Stimulated activated naive B cell treated with anti-CD40 and anti-IgM and Interleukin-4, amounts not matched to agents 10 μg/mL and 1 μg/mL and 100 μg/mL, for 72 hours (primary cell): ENCODE measurements around the gene COMP.

ENCODE experiments used
- ATAC-seq, 2 donors: fragments of 150-1000 bp; cut with Tn5 transposase; replicated peaks; 2 replicates each; pipeline ENCODE4 v1.10.0; 2021; ENCODE audit warnings: moderate library complexity in 1 of 2
- DNase-seq: peaks from one replicate; pipeline ENCODE4 v3.0.0; 2021
- H3K27ac Mint-ChIP-seq: one replicate; pipeline ENCODE4 v1.8.0; 2022; ENCODE audit warnings: mild to moderate bottlenecking, mixed read lengths
- H3K27me3 Mint-ChIP-seq, 2 donors: one replicate each; pipeline ENCODE4 v1.8.0; 2022; ENCODE audit warnings: mixed read lengths in 2 of 2
- H3K36me3 Mint-ChIP-seq, 2 donors: one replicate each; pipeline ENCODE4 v1.8.0; 2022; ENCODE audit warnings: mixed read lengths in 2 of 2, mild to moderate bottlenecking in 1 of 2
- H3K4me1 Mint-ChIP-seq, 2 donors: one replicate each; pipeline ENCODE4 v1.8.0; 2022; ENCODE audit warnings: mixed read lengths in 2 of 2, mild to moderate bottlenecking in 1 of 2
- H3K4me3 Mint-ChIP-seq, 2 donors: one replicate each; pipeline ENCODE4 v1.8.0; 2022; ENCODE audit warnings: mild to moderate bottlenecking in 2 of 2, mixed read lengths in 2 of 2, moderate library complexity in 1 of 2
- H3K9me3 Mint-ChIP-seq, 2 donors: one replicate each; pipeline ENCODE4 v1.8.0; 2022; ENCODE audit warnings: mixed read lengths in 2 of 2, mild to moderate bottlenecking in 1 of 2

The COMP gene

DNA sequence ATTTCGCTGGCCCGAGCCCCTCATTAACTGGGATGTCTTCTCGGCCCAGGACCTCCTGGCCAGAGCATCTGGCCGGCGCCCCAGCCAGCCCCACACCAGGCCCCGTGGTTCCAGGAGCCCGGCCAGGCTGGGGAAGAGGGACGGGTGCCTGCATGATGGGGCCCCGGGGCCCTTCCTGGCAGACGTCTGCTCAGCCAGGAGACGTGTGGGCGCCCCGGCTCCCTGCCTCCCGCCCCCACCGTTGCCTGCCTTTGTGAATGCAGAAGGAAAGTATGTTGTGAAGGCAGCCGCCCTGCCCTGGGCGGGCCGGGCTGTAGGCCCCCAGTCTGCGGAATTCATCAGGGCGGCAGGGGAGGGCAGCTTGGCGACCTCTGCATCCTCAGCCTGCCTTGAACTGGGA, 4.4 kb upstream of the COMP start:
- H3K9me3 Mint-ChIP-seq: no peaks in the 10 kb centered on the region
- H3K4me3 Mint-ChIP-seq: no peak overlapping the region
- no peaks in the 10 kb centered on the region for H3K36me3 Mint-ChIP-seq
- no peak overlapping the region for H3K27ac Mint-ChIP-seq
- peaks cover 5 to 6% of the 10 kb centered on the region in 2 donors for H3K4me1 Mint-ChIP-seq
- H3K27me3 Mint-ChIP-seq: peaks cover 30 to 52% of the 10 kb centered on the region in 2 donors
- peak in 1 of 2 donors; percentile 39 for ATAC-seq
- no peak for DNase-seq

GRCh38 chr19:18794692-18795091, 3.6 kb upstream of the COMP start:
- ATAC-seq (no peak), DNase-seq (no peak)
- Mint-ChIP-seq H3K9me3 (no peaks in the 10 kb centered on the region), H3K27ac (no peak overlapping the region), H3K27me3 (peaks cover 37 to 60% of the 10 kb centered on the region in 2 donors), H3K4me3 (no peak overlapping the region), H3K36me3 (no peaks in the 10 kb centered on the region), H3K4me1 (peaks cover 9 to 15% of the 10 kb centered on the region in 2 donors)

GRCh38 chr19:18794029-18794313, 2.9 kb upstream of the COMP start:
- Mint-ChIP-seq H3K4me1 (peaks cover 12 to 22% of the 10 kb centered on the region in 2 donors), H3K36me3 (peaks cover 0 to 4% of the 10 kb centered on the region in 2 donors), H3K4me3 (no peak overlapping the region), H3K9me3 (no peaks in the 10 kb centered on the region), H3K27ac (no peak overlapping the region), H3K27me3 (peaks cover 44 to 67% of the 10 kb centered on the region in 2 donors)
- no peak for ATAC-seq
- DNase-seq: no peak

- no peak overlapping the region for H3K4me3 Mint-ChIP-seq
- H3K4me1 Mint-ChIP-seq: peaks cover 16 to 28% of the 10 kb centered on the region in 2 donors
- H3K27ac Mint-ChIP-seq: no peak overlapping the region
- H3K27me3 Mint-ChIP-seq: peaks cover 48 to 73% of the 10 kb centered on the region in 2 donors
- H3K36me3 Mint-ChIP-seq: peaks cover 0 to 6% of the 10 kb centered on the region in 2 donors
- H3K9me3 Mint-ChIP-seq: no peaks in the 10 kb centered on the region
- DNase-seq: no peak
- ATAC-seq: no peak
Observed at GRCh38 chr19:18793144-18794028, 2.3 kb upstream of the COMP start.

GRCh38 chr19:18792661-18793060, 1.6 kb upstream of the COMP start:
- no peak overlapping the region for H3K4me3 Mint-ChIP-seq
- H3K27me3 Mint-ChIP-seq: peaks cover 53 to 75% of the 10 kb centered on the region in 2 donors

GRCh38 chr19:18791315-18791678, 192 bp upstream of the COMP start:
- no peak for DNase-seq
- Mint-ChIP-seq H3K4me3 (peak overlapping the region in 1 of 2 donors; percentile 16), H3K4me1 (peaks cover 22 to 43% of the 10 kb centered on the region in 2 donors), H3K27me3 (peaks cover 59 to 77% of the 10 kb centered on the region in 2 donors), H3K9me3 (no peaks in the 10 kb centered on the region), H3K36me3 (peaks cover 0 to 6% of the 10 kb centered on the region in 2 donors), H3K27ac (no peak overlapping the region)
- peak in 1 of 2 donors; percentile 6 for ATAC-seq

More at GRCh38 chr19:18792661-18793060, 1.6 kb upstream of the COMP start:
- no peaks in the 10 kb centered on the region for H3K9me3 Mint-ChIP-seq
- peaks cover 0 to 6% of the 10 kb centered on the region in 2 donors for H3K36me3 Mint-ChIP-seq
- peaks cover 16 to 33% of the 10 kb centered on the region in 2 donors for H3K4me1 Mint-ChIP-seq
- H3K27ac Mint-ChIP-seq: no peak overlapping the region
- DNase-seq: no peak
- ATAC-seq: no peak

GRCh38 chr19:18789883-18790565, 1.1 kb downstream of the COMP start:
- Mint-ChIP-seq H3K27me3 (peaks cover 71 to 84% of the 10 kb centered on the region in 2 donors), H3K4me1 (peaks cover 30 to 55% of the 10 kb centered on the region in 2 donors), H3K27ac (peak overlapping the region; percentile 79), H3K36me3 (peaks cover 0 to 9% of the 10 kb centered on the region in 2 donors), H3K4me3 (peak overlapping the region; percentile 80 to 87), H3K9me3 (peaks cover 0 to 1% of the 10 kb centered on the region in 2 donors)
- DNase-seq (peak; percentile 33), ATAC-seq (peak; percentile 67 to 69)

GRCh38 chr19:18789422-18789869, 1.7 kb downstream of the COMP start:
- peaks cover 0 to 9% of the 10 kb centered on the region in 2 donors for H3K36me3 Mint-ChIP-seq
- peaks cover 74 to 90% of the 10 kb centered on the region in 2 donors for H3K27me3 Mint-ChIP-seq
- ATAC-seq: no peak
- H3K4me1 Mint-ChIP-seq: peaks cover 33 to 56% of the 10 kb centered on the region in 2 donors
- H3K27ac Mint-ChIP-seq: peak overlapping the region; percentile 59
- peaks cover 0 to 1% of the 10 kb centered on the region in 2 donors for H3K9me3 Mint-ChIP-seq
- H3K4me3 Mint-ChIP-seq: peak overlapping the region; percentile 80 to 87
- DNase-seq: no peak

- Mint-ChIP-seq H3K27me3 (peaks cover 76 to 93% of the 10 kb centered on the region in 2 donors), H3K9me3 (peaks cover 0 to 1% of the 10 kb centered on the region in 2 donors), H3K4me3 (peak overlapping the region; percentile 80 to 87), H3K27ac (peak overlapping the region; percentile 59), H3K4me1 (peaks cover 38 to 56% of the 10 kb centered on the region in 2 donors), H3K36me3 (peaks cover 0 to 9% of the 10 kb centered on the region in 2 donors)
- no peak for DNase-seq
- no peak for ATAC-seq
Observed at GRCh38 chr19:18788529-18789421, 2.3 kb downstream of the COMP start.

- peak; percentile 55 to 62 for ATAC-seq
- Mint-ChIP-seq H3K4me1 (peaks cover 39 to 58% of the 10 kb centered on the region in 2 donors), H3K9me3 (peaks cover 0 to 1% of the 10 kb centered on the region in 2 donors), H3K27me3 (peaks cover 56 to 68% of the 10 kb centered on the region in 2 donors), H3K36me3 (peaks cover 0 to 9% of the 10 kb centered on the region in 2 donors), H3K27ac (peak overlapping the region; percentile 49), H3K4me3 (peak overlapping the region; percentile 44 to 56)
- peak; percentile 27 for DNase-seq
Observed at GRCh38 chr19:18785179-18786124, 5.7 kb downstream of the COMP start.

- no peak for ATAC-seq
- peaks cover 51 to 61% of the 10 kb centered on the region in 2 donors for H3K27me3 Mint-ChIP-seq
Observed at GRCh38 chr19:18784786-18785120, 6.4 kb downstream of the COMP start.

GRCh38 chr19:18783958-18784785, 6.9 kb downstream of the COMP start:
- Mint-ChIP-seq H3K4me1 (peaks cover 33 to 45% of the 10 kb centered on the region in 2 donors), H3K4me3 (no peak overlapping the region), H3K9me3 (peaks cover 0 to 1% of the 10 kb centered on the region in 2 donors), H3K27me3 (peaks cover 45 to 55% of the 10 kb centered on the region in 2 donors), H3K36me3 (peaks cover 0 to 8% of the 10 kb centered on the region in 2 donors), H3K27ac (no peak overlapping the region)
- ATAC-seq: no peak
- DNase-seq: no peak

More at GRCh38 chr19:18784786-18785120, 6.4 kb downstream of the COMP start:
- Mint-ChIP-seq H3K9me3 (peaks cover 0 to 1% of the 10 kb centered on the region in 2 donors), H3K4me1 (peaks cover 35 to 51% of the 10 kb centered on the region in 2 donors), H3K4me3 (no peak overlapping the region), H3K36me3 (peaks cover 0 to 9% of the 10 kb centered on the region in 2 donors), H3K27ac (no peak overlapping the region)
- no peak for DNase-seq
